ENCODE results near the gene PRKAG2.

- TF ChIP-seq YY1 (IDR thresholded peaks at IDR 0.05; ENCODE audit: low read depth) (0 out of 2 replicates have a peak, but pooled peaks have one; percentile 29), TAF1 (IDR thresholded peaks at IDR 0.05; ENCODE audit: low read depth) (no peak)
These were observed 187.5 kb downstream of the PRKAG2 start for GRCh38 chr7:151689196-151689971.
